ENCODE results near the gene NUP50. TPM values are rescaled to one million over a fixed set of nuclear protein-coding genes. Genes with fewer than 3 reads are reported as not detected.

NUP50 gene, protein sequence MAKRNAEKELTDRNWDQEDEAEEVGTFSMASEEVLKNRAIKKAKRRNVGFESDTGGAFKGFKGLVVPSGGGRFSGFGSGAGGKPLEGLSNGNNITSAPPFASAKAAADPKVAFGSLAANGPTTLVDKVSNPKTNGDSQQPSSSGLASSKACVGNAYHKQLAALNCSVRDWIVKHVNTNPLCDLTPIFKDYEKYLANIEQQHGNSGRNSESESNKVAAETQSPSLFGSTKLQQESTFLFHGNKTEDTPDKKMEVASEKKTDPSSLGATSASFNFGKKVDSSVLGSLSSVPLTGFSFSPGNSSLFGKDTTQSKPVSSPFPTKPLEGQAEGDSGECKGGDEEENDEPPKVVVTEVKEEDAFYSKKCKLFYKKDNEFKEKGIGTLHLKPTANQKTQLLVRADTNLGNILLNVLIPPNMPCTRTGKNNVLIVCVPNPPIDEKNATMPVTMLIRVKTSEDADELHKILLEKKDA
- total RNA-seq = 10 to 100 TPM; 42.3 to 45.0 TPM

DNA sequence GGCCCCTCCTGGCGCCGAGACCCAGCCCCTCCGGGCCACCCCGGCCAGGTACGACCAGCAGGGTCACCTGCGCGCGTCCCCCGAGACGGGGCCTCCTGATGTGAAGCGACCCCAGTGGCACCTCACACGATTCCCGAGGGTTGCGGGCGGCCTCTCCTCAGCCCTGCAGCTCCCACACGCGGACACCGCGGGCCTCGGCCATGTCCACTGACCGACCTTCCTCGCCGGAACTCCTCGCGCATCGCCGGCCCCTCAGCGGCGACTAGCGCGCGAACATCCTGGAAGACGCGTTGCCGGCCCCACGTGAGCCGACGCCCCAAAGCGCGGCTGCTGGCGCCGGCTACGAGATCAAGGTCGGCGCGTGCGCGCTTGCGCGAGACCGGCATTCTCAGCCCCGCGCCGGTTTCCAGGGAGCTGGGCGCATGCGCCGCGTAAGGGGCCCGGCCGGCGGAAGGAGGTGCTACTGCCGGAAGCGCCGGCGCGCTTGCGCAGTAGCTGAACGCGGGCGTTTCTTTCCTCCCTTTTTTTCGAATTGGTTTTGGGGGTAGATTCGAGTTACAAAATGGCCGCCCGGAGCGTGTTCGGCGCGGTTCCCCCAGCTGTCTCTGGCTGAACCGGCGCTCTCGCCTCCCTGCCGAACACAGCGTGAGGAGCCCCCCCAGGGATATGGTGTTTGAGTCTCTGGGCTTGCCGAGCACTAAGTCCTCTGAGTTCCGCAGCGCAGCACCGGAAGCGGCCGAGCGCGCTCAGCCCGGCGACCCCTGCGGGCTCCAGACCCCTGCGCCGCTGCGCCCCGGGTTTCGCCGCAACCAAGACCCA is at the start of gene NUP50:
NUP50 (plus strand) TSS at position 475 of the 819 bp plus-strand sequence. CDS start 4,253 bp downstream, outside the sequence.

Small RNAs within 50 kb of the gene (small RNA-seq; reads per million reads assigned to genes)
- 0.64 to 2.0 reads per million in 2 donors for gene MIR1249

Other genes with a start within 250 kb of the NUP50 start
- gene PHF21B, start 153.9 kb upstream of the NUP50 start, total RNA-seq = not detected
- gene KIAA0930, start 77.0 kb downstream of the NUP50 start, total RNA-seq = 100 to 1,000 TPM; 167 to 221 TPM
- not detected for gene UPK3A, start 121.0 kb downstream of the NUP50 start, total RNA-seq
- 10 to 100 TPM in 1 of 2 donors, 1 to 10 TPM in 1; 7.7 to 14.5 TPM for gene FAM118A, start 146.0 kb downstream of the NUP50 start, total RNA-seq
- gene SMC1B, start 249.7 kb downstream of the NUP50 start, total RNA-seq = not detected
- 1 to 10 TPM in 1 of 2 donors, under 1 TPM in 1; 0.34 to 3.7 TPM for gene RIBC2, start 249.8 kb downstream of the NUP50 start, total RNA-seq